Fibroblast of skin of back (primary cell): ENCODE results near the gene DNASE2. TPM values are rescaled to one million over a fixed set of nuclear protein-coding genes. Genes with fewer than 3 reads are reported as not detected.
"Not testable (repeated sequence)": the region's sequence is repeated elsewhere in the genome, so short reads cannot be mapped to it uniquely, and the experiment has no call there.

Experiments
- DNase-seq: peaks from one replicate; pipeline ENCODE4 v3.0.0-alpha.2; 2013
- polyA plus RNA-seq, 2 experiments: library from polyadenylated mRNA; unstranded; fragments of 120-200 nt; gene quantifications; one replicate each; pipeline ENCODE4 v1.2.1, GENCODE V29; 2013; ENCODE audit not compliant: insufficient read length in 2 of 2

DNASE2 gene, protein sequence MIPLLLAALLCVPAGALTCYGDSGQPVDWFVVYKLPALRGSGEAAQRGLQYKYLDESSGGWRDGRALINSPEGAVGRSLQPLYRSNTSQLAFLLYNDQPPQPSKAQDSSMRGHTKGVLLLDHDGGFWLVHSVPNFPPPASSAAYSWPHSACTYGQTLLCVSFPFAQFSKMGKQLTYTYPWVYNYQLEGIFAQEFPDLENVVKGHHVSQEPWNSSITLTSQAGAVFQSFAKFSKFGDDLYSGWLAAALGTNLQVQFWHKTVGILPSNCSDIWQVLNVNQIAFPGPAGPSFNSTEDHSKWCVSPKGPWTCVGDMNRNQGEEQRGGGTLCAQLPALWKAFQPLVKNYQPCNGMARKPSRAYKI
- 29.9 TPM for polyA plus RNA-seq (2013, experiment 1 of 2; ENCODE audit: insufficient read length)
- 29.4 TPM for polyA plus RNA-seq (2013, experiment 2 of 2; ENCODE audit: insufficient read length)

GRCh38 chr19:12881172-12881808 is at the start of gene DNASE2:
Gene DNASE2 (minus strand): TSS chr19:12881449. CDS start chr19:12881375, 74 bp downstream.
- DNase-seq = peak; percentile 90

DNA sequence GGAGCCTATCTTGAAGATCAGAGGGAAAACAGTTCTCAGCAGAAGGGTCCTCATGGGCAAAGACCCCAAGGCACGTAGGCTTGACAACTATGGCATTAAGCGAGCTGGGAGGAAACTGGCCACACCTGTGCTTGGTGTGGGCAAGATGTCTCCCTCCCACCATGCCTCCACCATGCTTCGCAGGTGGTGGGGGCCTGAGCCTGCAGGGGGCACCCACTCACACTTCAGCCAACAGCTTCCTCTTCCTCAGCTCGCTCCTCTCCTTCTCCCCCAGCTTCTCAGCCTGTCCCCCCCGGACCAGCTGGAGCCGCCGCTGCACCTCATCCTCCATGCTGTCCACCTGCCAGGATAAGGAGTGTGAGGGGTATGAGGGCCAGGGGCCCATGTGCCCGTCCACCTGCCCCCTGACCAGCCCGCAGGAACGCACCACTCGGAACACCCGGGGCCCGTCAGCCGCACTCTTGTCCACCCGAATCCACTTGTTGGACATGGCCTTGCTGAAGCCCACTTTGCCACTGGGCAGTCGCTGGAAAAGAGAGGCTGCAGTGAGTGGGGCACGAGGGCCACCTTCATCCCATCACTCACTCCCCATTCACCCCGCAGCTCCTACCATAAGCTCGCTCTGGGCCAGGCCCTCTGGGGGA is 48.9 kb upstream of the DNASE2 start:
- DNase-seq = no peak

GRCh38 chr19:12924621-12925310 is 43.5 kb upstream of the DNASE2 start:
- DNase-seq = no peak

- DNase-seq = no peak
Observed at GRCh38 chr19:12922959-12923358, 41.7 kb upstream of the DNASE2 start.

DNA sequence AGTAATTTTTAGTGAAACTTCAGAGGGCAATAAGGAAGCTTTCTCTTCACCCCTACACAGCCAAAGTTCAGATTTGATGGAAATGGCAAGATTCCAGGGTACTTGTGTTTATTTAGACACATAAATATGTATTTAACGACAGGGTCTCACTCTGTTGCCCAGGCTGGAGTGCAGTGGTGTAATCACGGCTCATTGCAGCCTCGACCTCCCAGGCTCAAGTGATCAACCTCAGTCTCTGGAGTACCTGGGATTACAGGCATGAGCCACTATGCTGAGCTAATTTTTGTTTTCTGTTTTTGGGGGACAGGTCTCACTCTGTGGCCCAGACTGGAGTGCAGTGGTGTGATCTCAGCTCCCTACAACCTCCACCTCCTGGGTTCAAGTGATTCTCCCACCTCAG is 39.8 kb upstream of the DNASE2 start:
- DNase-seq = no peak

- no peak for DNase-seq
Observed at GRCh38 chr19:12918253-12918652, 37.0 kb upstream of the DNASE2 start.

- not testable (repeated sequence) for DNase-seq
Observed at GRCh38 chr19:12915860-12916259, 34.6 kb upstream of the DNASE2 start.

DNA sequence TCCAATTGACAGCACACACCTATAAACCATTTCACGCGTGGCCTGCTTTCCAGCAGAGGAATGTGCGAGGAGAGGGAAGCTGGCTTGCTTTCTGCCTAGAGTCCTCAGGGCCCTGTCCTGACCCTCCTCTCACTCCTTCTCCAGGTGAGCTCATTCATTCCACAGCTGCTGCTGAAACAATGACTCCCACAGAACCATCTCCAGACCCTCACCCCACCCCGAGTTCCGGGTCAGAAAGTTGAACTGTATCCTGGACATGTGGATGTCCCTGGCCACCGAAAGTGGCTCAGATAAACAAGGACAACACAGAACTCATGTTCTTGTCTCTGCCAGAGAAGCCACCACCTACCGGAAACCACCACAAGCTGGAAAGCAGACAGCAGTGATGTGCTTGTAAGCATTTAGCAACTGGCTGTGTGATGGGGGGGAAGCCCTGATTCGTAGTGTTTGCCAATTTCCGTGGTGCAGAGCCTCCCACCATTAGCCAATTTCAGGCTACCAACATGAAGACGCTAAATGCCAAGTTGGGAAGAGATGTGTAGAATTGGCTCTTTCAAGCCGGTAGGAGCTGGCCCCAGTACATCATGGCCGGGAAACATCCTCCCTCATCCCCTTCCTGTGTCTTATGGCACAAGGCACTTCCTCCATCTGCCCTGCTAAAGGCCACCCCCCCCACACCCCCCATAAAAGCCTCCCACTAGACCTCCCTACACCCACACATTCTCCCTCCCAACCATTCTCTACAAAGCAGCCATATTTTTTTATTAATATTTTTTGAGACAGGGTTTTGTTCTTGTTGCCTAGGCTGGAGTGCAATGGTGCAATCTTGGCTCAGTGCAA is 32.8 kb upstream of the DNASE2 start:
- DNase-seq = peak; percentile 12

GRCh38 chr19:12913011-12913561 is 31.8 kb upstream of the DNASE2 start:
- peak; percentile 44 for DNase-seq

DNA sequence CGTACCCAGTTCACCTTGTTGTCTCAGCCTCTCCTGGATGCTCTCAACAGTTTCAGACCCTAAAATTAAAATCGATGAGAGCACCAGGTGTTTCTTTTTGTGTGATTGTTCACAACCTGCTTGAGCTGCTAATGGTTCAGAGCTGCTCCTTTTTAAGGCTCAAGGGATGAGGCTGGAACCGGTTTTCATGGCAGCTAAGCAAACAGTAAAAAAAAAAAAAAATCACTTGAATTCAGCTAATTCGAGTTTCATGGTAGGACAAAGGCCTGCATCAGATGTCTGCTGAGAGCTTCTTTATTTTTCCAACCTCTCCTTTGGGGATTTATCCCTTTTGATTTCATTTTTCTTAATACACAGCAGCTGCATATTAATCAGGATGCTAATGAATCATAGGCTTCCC is 31.3 kb upstream of the DNASE2 start:
- no peak for DNase-seq

GRCh38 chr19:12907166-12907565 is 25.9 kb upstream of the DNASE2 start:
- no peak for DNase-seq

- no peak for DNase-seq
Observed at GRCh38 chr19:12899891-12900518, 18.8 kb upstream of the DNASE2 start.

DNA sequence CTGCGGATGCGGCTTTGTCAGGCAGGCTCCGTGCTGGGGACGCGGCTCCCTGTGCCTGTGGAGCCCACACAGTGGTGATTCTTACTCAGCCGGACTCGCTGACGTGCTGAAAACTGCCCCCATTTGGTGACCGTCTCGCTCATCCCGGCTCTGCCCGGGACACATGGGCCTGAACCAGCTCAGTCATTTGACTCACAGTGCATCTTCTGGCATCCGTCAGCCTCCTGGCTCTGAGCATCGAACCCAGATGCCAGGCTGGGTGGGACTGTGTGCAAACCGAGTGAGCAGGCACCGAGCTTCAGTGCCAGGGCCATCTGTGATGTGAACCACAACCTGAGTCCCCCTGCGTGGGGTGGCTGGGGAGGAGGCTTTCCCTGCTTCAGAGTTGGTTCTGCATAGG is 15.2 kb upstream of the DNASE2 start:
- DNase-seq = no peak

DNA sequence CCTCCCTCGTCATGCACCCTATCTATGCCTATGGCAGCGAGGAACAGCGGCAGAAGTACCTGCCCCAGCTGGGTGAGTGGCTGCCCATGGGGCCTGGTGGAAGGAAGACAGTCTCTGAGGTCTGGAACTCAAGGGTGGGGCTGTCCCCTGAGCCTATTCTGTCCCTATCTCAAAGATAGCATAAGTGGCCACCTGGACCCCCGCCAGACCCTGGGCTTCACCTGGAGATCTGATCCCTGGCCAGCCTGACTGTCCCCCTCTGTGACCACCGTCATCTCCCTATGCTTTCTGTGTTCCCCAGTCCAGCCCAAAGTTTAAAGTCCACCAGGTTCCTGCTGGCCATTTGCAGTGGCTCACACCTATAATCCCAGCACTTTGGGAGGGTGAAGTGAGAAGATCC is 12.3 kb upstream of the DNASE2 start:
- DNase-seq = no peak

- no peak for DNase-seq
Observed at GRCh38 chr19:12891553-12892021, 10.3 kb upstream of the DNASE2 start.

GRCh38 chr19:12890787-12891552 is 9.7 kb upstream of the DNASE2 start, which contains the start of gene GCDH:
Gene GCDH (plus strand): TSS chr19:12891160. CDS start chr19:12891305, 145 bp downstream.
- DNase-seq = peak; percentile 99

GRCh38 chr19:12890299-12890786 is 9.1 kb upstream of the DNASE2 start:
- DNase-seq = not testable (repeated sequence)

DNA sequence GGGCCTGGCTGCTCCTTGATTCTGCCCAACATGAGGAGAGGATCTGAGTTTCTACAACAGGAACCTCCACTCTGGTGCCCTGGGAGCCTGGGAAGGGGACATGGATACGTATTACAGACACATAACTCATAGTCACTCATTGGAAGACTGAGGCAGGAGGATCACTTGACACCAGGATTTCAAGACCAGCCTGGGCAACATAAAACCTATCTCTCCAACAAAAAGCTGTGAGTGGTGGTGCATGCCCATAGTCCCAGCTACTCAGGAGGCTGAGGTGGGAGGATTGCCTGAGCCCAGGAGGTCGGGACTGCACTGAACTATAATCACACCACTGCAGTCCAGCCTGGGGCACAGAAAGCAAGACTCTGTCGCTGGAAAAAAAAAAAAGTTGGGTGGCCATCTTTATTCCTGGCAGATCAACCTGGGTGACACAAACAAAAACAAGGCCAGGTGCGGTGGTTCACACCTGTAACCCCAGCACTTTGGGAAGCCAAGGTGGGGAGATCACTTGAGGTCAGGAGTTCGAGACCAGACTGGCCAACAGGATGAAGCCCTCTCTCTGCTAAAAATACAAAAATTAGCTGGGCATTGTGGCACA is 6.9 kb upstream of the DNASE2 start:
- DNase-seq = no peak

DNA sequence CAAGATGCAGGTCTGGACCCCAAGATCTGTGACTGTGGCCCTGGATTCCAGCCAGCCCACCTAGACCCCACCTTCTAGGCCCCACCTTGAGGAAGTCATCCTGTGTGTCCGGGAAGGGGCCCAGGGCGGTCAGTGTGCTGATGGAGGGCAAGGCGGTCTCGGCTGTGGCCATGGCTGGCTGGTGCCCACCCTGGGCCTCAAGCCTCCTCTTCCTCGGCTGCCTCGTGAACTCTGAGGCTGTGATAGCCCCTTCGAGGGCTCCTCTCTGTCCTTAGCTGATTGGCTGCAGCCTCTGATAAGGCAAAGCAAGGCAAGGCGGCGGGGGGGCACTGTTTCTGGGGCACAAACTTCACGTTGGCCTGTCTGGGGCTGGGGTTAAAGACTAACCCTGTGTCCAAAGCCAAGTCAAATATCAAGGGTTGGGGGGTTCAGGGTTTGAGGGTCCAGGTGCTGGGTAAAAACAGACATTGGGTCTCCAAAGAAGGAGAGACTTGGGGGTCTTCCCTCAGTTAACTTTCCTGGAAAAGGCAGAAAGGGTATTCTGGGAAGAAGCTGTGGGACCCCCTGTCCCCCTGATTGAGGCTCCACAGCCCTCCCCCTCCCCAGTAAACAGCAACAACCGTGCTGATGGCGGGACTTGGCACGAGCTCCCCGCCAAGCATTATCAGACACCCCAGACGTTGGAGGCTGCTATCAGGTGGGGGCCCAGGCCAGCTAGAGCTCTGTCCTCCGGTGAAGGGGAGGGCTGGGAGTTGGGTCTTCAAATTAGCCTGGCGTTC is 5.9 kb upstream of the DNASE2 start, which contains the start of gene KLF1:
TSS of gene KLF1 (minus strand) at position 233 of the 779 bp plus-strand sequence. CDS start at position 172, 61 bp downstream.
- no peak for DNase-seq
